Measurements from ENCODE around the gene UVSSA.

The UVSSA gene, protein sequence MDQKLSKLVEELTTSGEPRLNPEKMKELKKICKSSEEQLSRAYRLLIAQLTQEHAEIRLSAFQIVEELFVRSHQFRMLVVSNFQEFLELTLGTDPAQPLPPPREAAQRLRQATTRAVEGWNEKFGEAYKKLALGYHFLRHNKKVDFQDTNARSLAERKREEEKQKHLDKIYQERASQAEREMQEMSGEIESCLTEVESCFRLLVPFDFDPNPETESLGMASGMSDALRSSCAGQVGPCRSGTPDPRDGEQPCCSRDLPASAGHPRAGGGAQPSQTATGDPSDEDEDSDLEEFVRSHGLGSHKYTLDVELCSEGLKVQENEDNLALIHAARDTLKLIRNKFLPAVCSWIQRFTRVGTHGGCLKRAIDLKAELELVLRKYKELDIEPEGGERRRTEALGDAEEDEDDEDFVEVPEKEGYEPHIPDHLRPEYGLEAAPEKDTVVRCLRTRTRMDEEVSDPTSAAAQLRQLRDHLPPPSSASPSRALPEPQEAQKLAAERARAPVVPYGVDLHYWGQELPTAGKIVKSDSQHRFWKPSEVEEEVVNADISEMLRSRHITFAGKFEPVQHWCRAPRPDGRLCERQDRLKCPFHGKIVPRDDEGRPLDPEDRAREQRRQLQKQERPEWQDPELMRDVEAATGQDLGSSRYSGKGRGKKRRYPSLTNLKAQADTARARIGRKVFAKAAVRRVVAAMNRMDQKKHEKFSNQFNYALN

GRCh38 chr4:1346781-1347409, at the start of gene UVSSA:
UVSSA (plus strand) TSS chr4:1347208; CDS start chr4:1348092, 884 bp downstream.
- Histone ChIP-seq H3K4me3 (ENCODE audit: low read length) (peak within 1 kb of the TSS; percentile 93), H3K9me3 (ENCODE audit: low read length) (no peaks in the 10 kb centered on the region), H3K36me3 (ENCODE audit: insufficient read depth, low read length) (peaks cover 11% of the 10 kb centered on the region), H3K4me1 (ENCODE audit: insufficient read depth, low read length) (peaks cover 19% of the 10 kb centered on the region), H3K27me3 (ENCODE audit: insufficient read depth, low read length) (no peaks in the 10 kb centered on the region), H2AFZ (ENCODE audit: low read depth, low read length) (peak within 1 kb of the TSS; percentile 91)

DNA sequence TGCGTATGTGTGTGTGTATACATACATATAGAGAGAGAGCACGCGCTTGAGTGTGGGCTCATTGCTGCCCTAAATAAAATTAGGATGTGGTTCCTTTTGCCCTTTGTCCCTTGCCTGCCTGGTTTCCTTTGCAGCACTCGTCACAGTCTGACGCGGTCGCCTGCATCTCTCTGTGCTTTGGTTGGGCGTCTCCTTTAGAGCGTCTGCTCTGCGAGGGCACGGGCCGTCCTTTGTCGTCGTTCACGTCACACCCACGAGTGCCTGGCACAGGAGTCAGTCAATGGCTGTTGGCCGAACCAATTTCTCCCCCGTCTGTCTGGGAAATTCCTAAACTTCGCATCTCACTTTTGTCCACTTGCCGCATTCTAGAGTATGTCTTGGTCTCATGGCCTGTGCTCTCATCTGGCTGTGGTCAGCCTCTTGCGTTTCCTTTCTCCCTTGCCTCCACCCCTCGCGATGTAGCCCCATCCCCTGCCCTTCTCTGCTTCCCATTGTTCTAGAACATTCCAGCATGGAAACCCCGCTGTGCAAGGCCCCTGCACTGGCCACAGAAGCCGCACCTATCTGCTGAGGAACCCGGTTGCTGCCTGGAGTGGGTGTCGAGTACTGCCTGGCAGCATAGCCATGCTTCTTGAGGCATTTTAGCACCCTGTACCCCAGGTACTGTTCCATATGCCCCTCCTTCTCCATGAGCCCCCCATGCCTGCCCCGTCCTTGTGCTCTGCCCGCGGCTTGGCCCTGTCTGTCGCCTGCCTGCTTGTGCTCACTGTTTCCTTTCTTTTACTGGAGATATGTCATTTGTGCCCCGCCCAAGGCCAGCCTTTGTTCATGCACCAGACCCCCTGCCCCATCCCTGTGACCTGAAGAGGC, 49.3 kb upstream of the UVSSA start:
- peaks cover 13% of the 10 kb centered on the region for H3K9me3 ChIP-seq (ENCODE audit: low read length)
- no peaks in the 10 kb centered on the region for H3K27me3 ChIP-seq (ENCODE audit: insufficient read depth, low read length)
- H3K36me3 ChIP-seq (ENCODE audit: insufficient read depth, low read length) = peaks cover 40% of the 10 kb centered on the region
- no peak overlapping the region for H2AFZ ChIP-seq (ENCODE audit: low read depth, low read length)
- H3K4me3 ChIP-seq (ENCODE audit: low read length) = no peak overlapping the region
- peaks cover 3% of the 10 kb centered on the region for H3K4me1 ChIP-seq (ENCODE audit: insufficient read depth, low read length)

DNA sequence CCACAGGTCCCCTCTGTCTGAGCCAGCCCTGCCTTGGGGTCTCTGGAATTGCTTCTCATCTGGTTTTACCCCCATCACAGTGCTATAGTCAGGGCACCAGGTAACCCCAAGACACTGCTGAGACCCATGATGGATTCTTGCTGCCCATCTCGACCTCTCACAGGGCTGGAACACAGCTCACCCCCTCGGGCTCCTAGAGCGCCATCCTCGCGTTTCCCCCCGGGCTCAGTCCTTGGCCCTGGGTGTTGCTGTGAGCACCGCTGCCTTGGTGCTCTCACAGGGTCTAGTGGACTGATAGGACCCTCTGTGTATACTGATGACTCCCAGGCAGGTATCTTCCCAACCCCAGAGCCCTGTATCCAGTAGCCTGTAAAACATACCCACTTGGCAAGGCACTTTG, 48.5 kb upstream of the UVSSA start:
- Histone ChIP-seq H3K4me1 (ENCODE audit: insufficient read depth, low read length) (peaks cover 3% of the 10 kb centered on the region), H3K9me3 (ENCODE audit: low read length) (peaks cover 16% of the 10 kb centered on the region), H2AFZ (ENCODE audit: low read depth, low read length) (no peak overlapping the region), H3K36me3 (ENCODE audit: insufficient read depth, low read length) (peaks cover 43% of the 10 kb centered on the region), H3K27me3 (ENCODE audit: insufficient read depth, low read length) (no peaks in the 10 kb centered on the region), H3K4me3 (ENCODE audit: low read length) (no peak overlapping the region)

DNA sequence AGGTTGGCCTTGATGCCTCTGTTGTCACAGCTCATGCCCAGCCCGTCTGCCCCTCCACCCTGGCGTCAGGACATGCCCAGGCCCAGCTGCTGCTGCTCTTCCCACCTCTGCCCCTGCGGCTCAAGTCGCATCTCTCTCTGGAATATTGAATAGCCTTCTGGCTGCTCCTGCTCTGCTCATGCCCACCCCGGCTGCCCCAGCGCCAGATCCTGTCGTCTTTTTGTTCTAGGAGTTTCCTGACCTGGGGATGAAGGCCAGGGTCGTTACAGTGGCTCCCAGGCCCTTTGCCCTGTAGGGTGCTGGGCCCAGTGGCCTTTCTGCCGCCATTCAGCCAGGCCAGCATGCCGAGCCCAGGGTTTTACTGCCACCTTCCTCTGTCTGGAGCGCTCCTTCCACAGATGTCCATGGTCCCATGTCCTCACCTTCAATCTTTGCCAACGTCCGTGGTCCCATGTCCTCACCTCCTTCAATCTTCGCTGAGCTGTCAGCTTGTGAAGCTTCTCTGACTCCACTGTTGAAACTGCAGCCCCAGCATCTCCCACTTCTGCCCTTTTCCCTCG, 47.6 kb upstream of the UVSSA start:
- peaks cover 47% of the 10 kb centered on the region for H3K36me3 ChIP-seq (ENCODE audit: insufficient read depth, low read length)
- H3K27me3 ChIP-seq (ENCODE audit: insufficient read depth, low read length) = no peaks in the 10 kb centered on the region
- peaks cover 2% of the 10 kb centered on the region for H3K4me1 ChIP-seq (ENCODE audit: insufficient read depth, low read length)
- peaks cover 16% of the 10 kb centered on the region for H3K9me3 ChIP-seq (ENCODE audit: low read length)
- no peak overlapping the region for H3K4me3 ChIP-seq (ENCODE audit: low read length)
- no peak overlapping the region for H2AFZ ChIP-seq (ENCODE audit: low read depth, low read length)

DNA sequence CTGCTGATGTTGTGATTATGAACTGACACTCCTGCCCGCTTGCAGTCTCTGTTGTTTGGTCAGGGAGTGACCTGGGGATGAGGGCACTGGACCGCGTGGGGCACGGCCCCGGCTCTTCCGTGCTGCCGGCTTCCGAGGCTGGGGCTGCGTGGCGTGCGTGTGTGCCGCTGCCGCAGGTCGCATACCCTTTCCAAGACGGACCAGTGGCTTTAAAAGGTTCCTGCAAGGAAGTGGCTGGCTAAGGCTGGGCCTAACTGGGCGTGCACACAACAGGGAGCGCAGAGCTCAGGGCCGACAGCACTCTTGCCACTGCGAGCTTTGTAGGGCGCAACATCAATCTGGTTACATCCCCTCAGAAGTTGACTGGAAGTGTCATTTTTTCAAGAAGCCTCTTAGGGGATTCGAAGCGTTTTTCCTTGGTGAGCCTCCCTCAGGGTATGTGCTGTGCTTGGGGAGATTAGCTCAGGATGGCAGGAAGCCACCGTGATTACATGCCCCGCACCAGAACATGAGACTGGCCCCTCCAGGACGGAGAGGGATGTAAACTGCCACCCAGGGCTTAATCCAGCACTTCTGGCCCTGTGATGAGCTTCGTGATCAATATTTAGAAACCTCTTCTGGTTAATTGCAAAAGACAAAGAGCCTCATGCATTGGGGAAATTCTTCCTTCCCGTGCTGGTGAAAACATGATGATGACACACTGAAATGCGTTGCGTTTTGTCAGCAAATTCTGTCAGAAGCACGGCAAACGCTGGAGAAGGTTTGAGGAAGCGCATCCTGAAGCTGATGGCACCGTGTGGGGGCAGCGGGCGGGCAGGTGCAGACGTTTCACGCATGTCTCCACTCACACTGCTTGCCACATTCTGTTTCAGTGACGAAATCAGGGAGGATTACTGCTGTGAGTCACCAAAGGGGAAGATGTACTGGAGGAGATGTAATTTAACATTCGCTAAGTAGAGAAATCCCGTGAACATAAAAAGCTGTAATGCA, 46.2 kb upstream of the UVSSA start:
- H3K36me3 ChIP-seq (ENCODE audit: insufficient read depth, low read length) = peaks cover 51% of the 10 kb centered on the region
- H3K4me1 ChIP-seq (ENCODE audit: insufficient read depth, low read length) = no peaks in the 10 kb centered on the region
- no peak overlapping the region for H3K4me3 ChIP-seq (ENCODE audit: low read length)
- peaks cover 22% of the 10 kb centered on the region for H3K9me3 ChIP-seq (ENCODE audit: low read length)
- no peaks in the 10 kb centered on the region for H3K27me3 ChIP-seq (ENCODE audit: insufficient read depth, low read length)
- no peak overlapping the region for H2AFZ ChIP-seq (ENCODE audit: low read depth, low read length)

DNA sequence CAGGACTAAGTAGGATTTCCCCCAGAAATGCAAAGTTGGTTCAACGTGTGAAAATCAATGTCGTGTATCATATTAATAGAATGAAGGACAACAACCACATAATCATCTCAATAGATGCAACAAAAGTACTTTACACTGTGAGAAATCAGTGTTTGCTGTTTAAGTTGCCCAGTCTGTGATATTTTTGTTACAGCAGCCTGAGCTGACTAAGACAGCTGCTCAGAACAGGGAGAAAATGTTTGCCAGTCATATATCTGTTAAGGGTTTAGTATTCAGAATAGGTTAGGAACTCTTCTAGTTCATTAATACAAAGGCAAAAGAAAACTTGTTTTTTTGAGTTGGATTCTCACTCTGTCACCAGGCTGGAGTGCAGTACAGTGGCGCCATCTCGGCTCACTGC, 44.8 kb upstream of the UVSSA start:
- Histone ChIP-seq H3K27me3 (ENCODE audit: insufficient read depth, low read length) (no peaks in the 10 kb centered on the region), H3K4me1 (ENCODE audit: insufficient read depth, low read length) (no peaks in the 10 kb centered on the region), H3K36me3 (ENCODE audit: insufficient read depth, low read length) (peaks cover 45% of the 10 kb centered on the region), H3K9me3 (ENCODE audit: low read length) (peaks cover 22% of the 10 kb centered on the region), H2AFZ (ENCODE audit: low read depth, low read length) (no peak overlapping the region), H3K4me3 (ENCODE audit: low read length) (no peak overlapping the region)

- peaks cover 14% of the 10 kb centered on the region for H3K4me1 ChIP-seq (ENCODE audit: insufficient read depth, low read length)
- no peak overlapping the region for H3K4me3 ChIP-seq (ENCODE audit: low read length)
- H2AFZ ChIP-seq (ENCODE audit: low read depth, low read length) = no peak overlapping the region
- no peaks in the 10 kb centered on the region for H3K27me3 ChIP-seq (ENCODE audit: insufficient read depth, low read length)
- H3K9me3 ChIP-seq (ENCODE audit: low read length) = peaks cover 21% of the 10 kb centered on the region
- peaks cover 19% of the 10 kb centered on the region for H3K36me3 ChIP-seq (ENCODE audit: insufficient read depth, low read length)
Measured at GRCh38 chr4:1305261-1305711, 41.7 kb upstream of the UVSSA start.

DNA sequence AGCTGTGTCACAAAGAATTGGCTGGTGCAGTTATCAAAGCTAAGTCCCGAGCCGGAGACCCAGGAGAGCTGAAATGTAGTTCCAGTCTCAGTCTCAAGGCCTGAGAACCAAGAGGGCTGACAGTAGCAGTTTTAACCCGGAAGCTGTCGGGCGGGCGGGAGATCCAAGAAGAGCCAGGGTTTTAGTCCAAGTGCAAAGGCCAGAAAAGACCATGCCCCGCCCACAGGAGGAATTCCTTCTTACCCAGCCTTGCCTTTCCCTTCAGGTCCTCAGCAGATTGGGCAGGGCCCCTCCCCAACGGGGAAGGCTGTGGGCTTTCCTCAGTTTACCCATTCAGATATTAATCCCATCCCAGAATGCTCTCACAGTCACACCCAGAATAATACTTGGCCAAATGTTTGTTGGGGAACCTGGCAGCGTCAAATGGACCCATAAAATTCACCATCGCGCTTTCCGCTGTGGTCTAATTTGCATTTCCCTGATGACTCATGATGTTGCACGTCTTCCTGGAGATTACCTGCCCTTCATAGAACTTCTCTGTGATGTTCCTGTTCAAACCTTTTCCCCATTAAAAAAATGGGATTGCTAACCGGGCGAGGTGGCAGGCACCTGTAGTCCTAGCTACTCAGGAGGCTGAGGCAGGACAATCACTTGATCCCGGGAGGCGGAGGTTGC, 41.1 kb upstream of the UVSSA start:
- H3K4me3 ChIP-seq (ENCODE audit: low read length) = no peak overlapping the region
- peaks cover 16% of the 10 kb centered on the region for H3K36me3 ChIP-seq (ENCODE audit: insufficient read depth, low read length)
- no peak overlapping the region for H2AFZ ChIP-seq (ENCODE audit: low read depth, low read length)
- peaks cover 14% of the 10 kb centered on the region for H3K4me1 ChIP-seq (ENCODE audit: insufficient read depth, low read length)
- no peaks in the 10 kb centered on the region for H3K27me3 ChIP-seq (ENCODE audit: insufficient read depth, low read length)
- H3K9me3 ChIP-seq (ENCODE audit: low read length) = peaks cover 23% of the 10 kb centered on the region

DNA sequence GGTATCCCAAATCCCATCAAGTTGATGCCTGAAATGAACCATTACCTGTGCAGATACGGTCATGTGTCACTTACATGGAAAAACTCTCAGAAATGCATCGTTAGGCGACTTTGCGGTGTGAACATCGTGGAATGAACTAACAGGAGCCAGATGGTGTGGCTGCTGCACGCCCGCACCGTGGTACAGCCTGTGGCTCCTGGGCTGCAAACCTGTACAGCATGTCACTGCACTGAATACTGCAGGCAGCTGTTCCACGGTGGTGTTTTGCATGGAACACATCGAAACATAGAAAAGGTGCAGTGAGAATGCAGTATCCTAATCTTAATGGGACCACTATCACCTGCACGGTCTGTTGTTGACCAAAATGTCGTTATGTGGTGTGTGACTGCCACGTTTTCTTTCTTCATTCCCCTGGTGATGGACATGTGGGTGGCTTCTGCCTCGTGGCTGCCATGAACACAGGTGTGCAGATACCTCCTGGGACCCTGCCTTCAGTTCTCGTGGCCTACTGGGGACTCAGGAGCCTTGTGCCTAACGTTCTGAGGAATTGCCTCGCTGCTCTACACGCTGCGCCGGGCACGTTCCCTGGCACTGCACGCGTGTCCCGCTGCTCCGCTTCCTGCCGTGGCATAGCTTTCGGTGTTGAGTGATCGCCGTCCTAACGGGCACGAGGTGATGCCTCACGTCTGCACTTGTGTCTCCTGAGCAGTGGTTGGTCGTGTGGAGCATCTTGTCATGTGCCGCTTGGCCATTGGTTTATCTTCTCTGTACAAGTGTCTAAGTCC, 38.9 kb upstream of the UVSSA start:
- Histone ChIP-seq H2AFZ (ENCODE audit: low read depth, low read length) (no peak overlapping the region), H3K4me3 (ENCODE audit: low read length) (no peak overlapping the region), H3K27me3 (ENCODE audit: insufficient read depth, low read length) (no peaks in the 10 kb centered on the region), H3K36me3 (ENCODE audit: insufficient read depth, low read length) (peaks cover 31% of the 10 kb centered on the region), H3K9me3 (ENCODE audit: low read length) (peaks cover 34% of the 10 kb centered on the region), H3K4me1 (ENCODE audit: insufficient read depth, low read length) (peaks cover 14% of the 10 kb centered on the region)

DNA sequence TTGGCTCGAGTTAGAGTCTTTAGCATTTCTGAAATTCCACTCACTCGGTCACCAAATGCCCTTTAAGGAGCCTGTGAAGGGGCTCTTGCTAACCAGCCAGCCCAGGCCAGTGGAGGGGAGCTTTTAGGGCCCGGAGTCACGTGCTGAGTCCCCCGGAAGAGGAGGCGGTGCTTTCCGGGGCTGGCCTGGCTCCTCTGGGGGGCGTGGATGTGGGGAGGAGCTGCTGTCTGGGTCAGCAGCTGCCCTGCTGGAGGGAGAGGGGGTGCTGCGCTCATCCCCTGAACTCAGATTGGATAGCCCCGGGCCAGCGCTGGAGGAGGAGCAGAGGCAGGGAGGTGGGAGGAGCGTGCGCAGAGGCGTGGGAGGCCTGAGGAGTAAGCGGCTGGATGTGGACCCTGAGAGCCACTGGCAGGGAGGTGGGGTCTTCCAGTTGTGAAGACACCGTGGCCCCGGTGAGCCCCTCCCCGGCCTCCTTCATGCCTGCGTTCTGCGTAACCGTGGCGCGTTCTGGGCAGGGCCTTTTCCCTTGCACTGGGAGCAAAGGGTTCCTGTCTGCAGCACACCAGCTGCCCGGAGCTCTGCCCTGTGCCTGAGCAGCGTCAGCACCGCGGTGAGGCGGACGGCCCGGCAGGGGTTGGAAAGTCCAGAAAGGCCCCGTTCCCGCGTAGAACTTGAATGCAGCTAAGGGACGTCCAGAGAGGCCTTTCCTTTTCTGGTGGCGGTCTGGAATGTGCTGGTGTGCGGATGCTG, 37.6 kb upstream of the UVSSA start:
- H3K9me3 ChIP-seq (ENCODE audit: low read length) = peaks cover 39% of the 10 kb centered on the region
- peaks cover 35% of the 10 kb centered on the region for H3K36me3 ChIP-seq (ENCODE audit: insufficient read depth, low read length)
- no peak overlapping the region for H2AFZ ChIP-seq (ENCODE audit: low read depth, low read length)
- H3K4me1 ChIP-seq (ENCODE audit: insufficient read depth, low read length) = peaks cover 14% of the 10 kb centered on the region
- no peaks in the 10 kb centered on the region for H3K27me3 ChIP-seq (ENCODE audit: insufficient read depth, low read length)
- H3K4me3 ChIP-seq (ENCODE audit: low read length) = peak overlapping the region; percentile 39
